Osteoblast (primary cell): Measurements from ENCODE around the gene SLC1A4. TPM values are rescaled to one million over a fixed set of nuclear protein-coding genes. Genes with fewer than 3 reads are reported as not detected.

Source experiments
- small RNA-seq: library from RNA; depleted of rRNA; stranded (forward); fragments of <200 nt; gene quantifications from one replicate; pipeline ENCODE3, GENCODE V24; 2012
- total RNA-seq: library from RNA; depleted of rRNA; stranded (reverse); fragments of >200 nt; gene quantifications from 2 replicates; pipeline ENCODE4 v1.2.3, GENCODE V29; 2012

The SLC1A4 gene
- total RNA-seq, 1 donor, result 49.2 TPM

Small RNA genes within 50 kb of the gene (small RNA-seq; reads per million reads assigned to genes)
- gene RNU6-548P, result not detected

Other genes with a start within 250 kb of the SLC1A4 start
- gene CEP68, start 67.0 kb downstream of the SLC1A4 start, total RNA-seq, result 13.6 and 14.5 TPM in 2 replicates
- gene RAB1A, start 140.7 kb downstream of the SLC1A4 start, total RNA-seq, result 72.7 and 78.1 TPM in 2 replicates
- gene ACTR2, start 238.4 kb downstream of the SLC1A4 start, total RNA-seq, result 110 and 114 TPM in 2 replicates